Spinal cord (tissue), 10 donors: Measurements from ENCODE around the gene SLMAP. TPM values are rescaled to one million over a fixed set of nuclear protein-coding genes. Genes with fewer than 3 reads are reported as not detected.

Experiments used
- DNase-seq, 6 donors: peaks; one replicate each; pipeline versions ENCODE4 v3.0.0 to v3.0.0-alpha.2; 2013 to 2015; ENCODE audit warnings: low spot score in 6 of 6, low read depth in 4 of 6
- H3K27ac ChIP-seq: one replicate; pipeline ENCODE4 v1.5.1; 2013; ENCODE audit warnings: low read depth, low read length, control low read depth
- H3K27me3 ChIP-seq: one replicate; pipeline ENCODE4 v1.6.1; 2013; ENCODE audit warnings: low read length; ENCODE audit not compliant: control insufficient read depth, insufficient read depth
- H3K36me3 ChIP-seq: one replicate; pipeline ENCODE4 v1.6.1; 2013; ENCODE audit warnings: low read length; ENCODE audit not compliant: control insufficient read depth, insufficient read depth
- H3K4me1 ChIP-seq: one replicate; pipeline ENCODE4 v1.6.1; 2013; ENCODE audit warnings: low read length; ENCODE audit not compliant: control insufficient read depth, insufficient read depth
- H3K4me3 ChIP-seq: one replicate; pipeline ENCODE4 v1.5.1; 2013; ENCODE audit warnings: low read depth, low read length, control low read depth
- H3K9me3 ChIP-seq: one replicate; pipeline ENCODE4 v1.6.1; 2013; ENCODE audit warnings: low read length; ENCODE audit not compliant: control insufficient read depth, insufficient read depth
- WGBS: methylation state at CpG from one replicate; pipeline ENCODE4 v1.1.5; 2013; ENCODE audit warnings: missing lambda C conversion rate; ENCODE audit not compliant: insufficient coverage; 5-methylcytosine and 5-hydroxymethylcytosine counted together
- polyA plus RNA-seq, 2 donors: library from polyadenylated mRNA; unstranded; fragments of 120-200 nt; gene quantifications; one replicate each; pipeline ENCODE4 v1.2.1, GENCODE V29; 2013; ENCODE audit not compliant: insufficient read length in 2 of 2
- total RNA-seq, 2 donors: library from RNA; depleted of rRNA in 1 of 2; stranded (reverse); fragments of 120-200 nt in 1 of 2; fragments of >200 nt in 1 of 2; gene quantifications; one replicate each; pipeline versions ENCODE4 v1.2.3 to v1.2.4, GENCODE V29; 2013 to 2014
- donor health status: healthy.

SLMAP gene
- total and polyA plus RNA-seq, 4 donors = 36.3 to 80.9 (median 40.6) TPM

GRCh38 chr3:57934373-57934772 is 178.3 kb downstream of the SLMAP start:
- WGBS = no CpG with 5 or more reads among the region's 7 CpGs
- no peaks in the 10 kb centered on the region for H3K36me3 ChIP-seq
- no peak overlapping the region for H3K4me3 ChIP-seq
- H3K27ac ChIP-seq = no peak overlapping the region
- H3K9me3 ChIP-seq = no peaks in the 10 kb centered on the region
- H3K27me3 ChIP-seq = no peaks in the 10 kb centered on the region
- H3K4me1 ChIP-seq = no peaks in the 10 kb centered on the region
- no peak for DNase-seq

GRCh38 chr3:57935539-57935938 is 179.4 kb downstream of the SLMAP start:
- Histone ChIP-seq H3K36me3 (no peaks in the 10 kb centered on the region), H3K27ac (no peak overlapping the region), H3K9me3 (no peaks in the 10 kb centered on the region), H3K4me1 (no peaks in the 10 kb centered on the region), H3K27me3 (no peaks in the 10 kb centered on the region), H3K4me3 (no peak overlapping the region)
- no CpG with 5 or more reads among the region's 3 CpGs for WGBS
- no peak for DNase-seq

GRCh38 chr3:57937092-57937491 is 181.0 kb downstream of the SLMAP start:
- Histone ChIP-seq H3K27me3 (no peaks in the 10 kb centered on the region), H3K9me3 (no peaks in the 10 kb centered on the region), H3K4me1 (no peaks in the 10 kb centered on the region), H3K36me3 (no peaks in the 10 kb centered on the region), H3K27ac (no peak overlapping the region), H3K4me3 (no peak overlapping the region)
- no peak for DNase-seq
- 100% methylated on average over 2 of the region's 3 CpGs for WGBS

GRCh38 chr3:57939775-57940174 is 183.7 kb downstream of the SLMAP start:
- peaks cover 7% of the 10 kb centered on the region for H3K4me1 ChIP-seq
- DNase-seq = no peak
- H3K4me3 ChIP-seq = no peak overlapping the region
- no peaks in the 10 kb centered on the region for H3K27me3 ChIP-seq
- no peak overlapping the region for H3K27ac ChIP-seq
- no peaks in the 10 kb centered on the region for H3K9me3 ChIP-seq
- 92% methylated on average over 4 of the region's 4 CpGs for WGBS
- H3K36me3 ChIP-seq = no peaks in the 10 kb centered on the region

GRCh38 chr3:57942388-57942787 is 186.3 kb downstream of the SLMAP start:
- no peak overlapping the region for H3K27ac ChIP-seq
- DNase-seq = no peak
- H3K9me3 ChIP-seq = no peaks in the 10 kb centered on the region
- H3K4me1 ChIP-seq = peaks cover 7% of the 10 kb centered on the region
- no peaks in the 10 kb centered on the region for H3K27me3 ChIP-seq
- no peak overlapping the region for H3K4me3 ChIP-seq
- H3K36me3 ChIP-seq = no peaks in the 10 kb centered on the region

GRCh38 chr3:57942872-57943283 is 186.8 kb downstream of the SLMAP start:
- Histone ChIP-seq H3K4me1 (peaks cover 11% of the 10 kb centered on the region), H3K27ac (no peak overlapping the region), H3K9me3 (no peaks in the 10 kb centered on the region), H3K4me3 (no peak overlapping the region), H3K36me3 (no peaks in the 10 kb centered on the region), H3K27me3 (no peaks in the 10 kb centered on the region)
- 70% methylated on average over 2 of the region's 4 CpGs for WGBS
- DNase-seq = peak in 2 of 6 donors; percentile 51 to 60

GRCh38 chr3:57943525-57944495 is 187.7 kb downstream of the SLMAP start:
- DNase-seq = no peak
- Histone ChIP-seq H3K36me3 (no peaks in the 10 kb centered on the region), H3K4me3 (no peak overlapping the region), H3K4me1 (peaks cover 20% of the 10 kb centered on the region), H3K9me3 (no peaks in the 10 kb centered on the region), H3K27ac (no peak overlapping the region), H3K27me3 (no peaks in the 10 kb centered on the region)
- WGBS = 91% methylated on average over 6 of the region's 8 CpGs

- 76% methylated on average over 2 of the region's 5 CpGs for WGBS
- peaks cover 42% of the 10 kb centered on the region for H3K4me1 ChIP-seq
- H3K4me3 ChIP-seq = no peak overlapping the region
Measured at GRCh38 chr3:57946970-57947381, 190.9 kb downstream of the SLMAP start.

GRCh38 chr3:57948080-57948671 is 192.1 kb downstream of the SLMAP start:
- H3K4me1 ChIP-seq = peaks cover 45% of the 10 kb centered on the region
- DNase-seq = peak in 3 of 6 donors; percentile 9 to 75 (median 54)
- peak overlapping the region; percentile 83 for H3K27ac ChIP-seq
- H3K27me3 ChIP-seq = no peaks in the 10 kb centered on the region
- H3K4me3 ChIP-seq = no peak overlapping the region
- no peaks in the 10 kb centered on the region for H3K9me3 ChIP-seq
- no peaks in the 10 kb centered on the region for H3K36me3 ChIP-seq
- 26% methylated on average over 9 of the region's 12 CpGs for WGBS

More at GRCh38 chr3:57946970-57947381, 190.9 kb downstream of the SLMAP start:
- H3K9me3 ChIP-seq = no peaks in the 10 kb centered on the region
- H3K27me3 ChIP-seq = no peaks in the 10 kb centered on the region
- H3K27ac ChIP-seq = no peak overlapping the region
- no peaks in the 10 kb centered on the region for H3K36me3 ChIP-seq
- DNase-seq = no peak
